ENCODE data around the gene PAX5.
A peak's percentile ranks its signal among the peaks of the same experiment; 100 is the strongest.

The PAX5 gene

DNA sequence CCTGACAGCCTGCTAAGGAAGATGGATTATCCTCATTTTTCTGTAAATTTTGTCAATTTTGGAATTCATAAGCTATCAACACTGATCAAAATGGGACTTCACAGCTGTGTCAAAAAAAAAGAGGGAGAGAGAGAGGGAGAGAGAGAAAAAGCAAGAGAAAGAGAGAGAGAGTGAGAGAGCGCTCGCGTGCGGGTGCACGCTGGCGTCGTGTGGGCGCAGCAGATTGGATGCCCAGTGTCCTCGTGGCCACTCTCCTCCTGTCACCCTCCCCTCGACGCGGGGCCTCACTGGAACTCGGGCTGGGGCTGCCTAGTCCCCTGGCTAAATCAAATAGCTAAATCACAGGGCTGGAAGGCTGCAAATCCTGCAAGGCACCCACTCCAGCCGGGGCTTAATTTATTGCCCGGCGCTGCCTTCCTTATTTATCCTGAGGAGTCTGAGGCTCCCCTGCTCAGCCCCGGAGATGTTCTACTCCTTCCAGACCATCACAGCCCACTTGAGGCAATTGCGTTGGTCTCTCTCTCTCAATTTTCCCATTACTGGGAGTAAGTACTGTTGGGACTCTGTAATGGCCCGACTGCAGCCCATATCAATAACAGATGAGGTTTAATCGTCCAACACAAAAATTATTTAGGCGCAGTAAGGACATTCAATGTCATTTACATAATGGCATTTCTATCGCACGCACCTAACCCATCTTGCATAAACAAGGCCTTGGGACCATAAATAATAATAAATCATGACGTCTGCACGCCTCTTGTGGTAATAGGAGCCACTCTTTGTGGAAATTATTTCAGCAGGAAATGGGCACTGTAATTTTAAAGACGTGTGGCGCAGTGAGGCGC, 94.2 kb downstream of the PAX5 start:
- in situ Hi-C loops (cut with MboI; ENCODE audit: low pct_unique_long_range_greater_than_20kb, low sequenced_read_pairs): no loop called here

DNA sequence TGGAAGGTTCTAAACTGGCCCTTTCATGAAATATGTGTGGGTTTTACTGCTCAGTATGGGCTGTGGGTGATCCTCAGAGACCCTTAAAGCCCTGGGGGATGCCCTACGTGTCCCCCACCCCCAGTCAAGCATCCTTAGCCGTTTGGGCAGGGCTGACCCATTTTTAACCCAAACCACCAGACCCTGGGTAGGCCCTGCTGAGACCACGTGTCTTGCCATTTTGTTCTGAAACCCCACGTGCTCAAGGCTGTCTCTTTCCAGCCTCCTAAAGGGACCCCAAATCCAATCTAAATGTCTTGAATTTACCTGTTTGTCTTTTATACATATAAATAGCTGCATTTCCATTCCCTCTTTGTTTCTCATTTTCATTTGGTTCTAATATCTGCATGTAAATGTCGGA, 94.9 kb downstream of the PAX5 start:
- in situ Hi-C loops (cut with MboI; ENCODE audit: low pct_unique_long_range_greater_than_20kb, low sequenced_read_pairs): no loop called here
- no peak for DNase-seq

More for the DNA sequence above, 94.2 kb downstream of the PAX5 start:
- DNase-seq: no peak

DNA sequence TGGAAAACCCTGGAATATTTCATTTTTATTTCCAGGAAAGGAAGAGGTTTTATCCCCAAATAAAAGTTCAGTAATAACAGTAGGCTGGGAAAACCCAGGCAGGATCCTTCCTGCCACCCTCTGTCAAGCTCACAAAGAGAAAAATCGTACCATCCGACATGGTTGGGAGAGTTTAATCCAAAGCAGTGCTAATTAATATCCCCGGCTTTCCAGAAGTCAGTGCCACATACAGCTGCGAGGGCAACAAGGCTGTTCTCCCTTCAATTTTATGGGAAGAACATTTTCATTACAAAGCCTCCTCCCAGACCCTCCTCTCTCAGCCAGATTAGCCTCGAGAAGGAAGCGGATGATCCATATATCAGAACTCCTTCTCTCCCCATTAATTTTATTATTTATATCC, 95.5 kb downstream of the PAX5 start:
- no peak for DNase-seq
- in situ Hi-C loops (cut with MboI; ENCODE audit: low pct_unique_long_range_greater_than_20kb, low sequenced_read_pairs): no loop called here

DNA sequence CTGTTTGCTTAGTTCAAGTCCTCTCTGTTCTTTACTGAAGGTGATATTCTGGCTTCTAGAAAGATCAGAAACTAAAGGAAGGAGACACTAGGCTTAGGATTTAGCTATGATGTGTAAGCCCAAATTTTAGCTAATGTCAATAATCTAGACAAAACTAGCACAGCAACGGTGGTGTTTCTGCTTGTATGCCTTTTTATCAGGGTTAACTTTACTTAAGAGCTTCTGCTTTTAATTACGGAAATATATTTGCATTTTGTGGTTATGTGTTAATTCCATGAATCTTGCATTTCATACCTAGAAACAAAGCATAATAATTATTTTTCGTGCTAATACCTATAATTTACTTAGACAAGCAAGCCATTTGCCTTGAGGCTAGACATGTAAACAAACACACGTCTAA, 96.1 kb downstream of the PAX5 start:
- DNase-seq: no peak
- in situ Hi-C loops (cut with MboI; ENCODE audit: low pct_unique_long_range_greater_than_20kb, low sequenced_read_pairs): no loop called here

DNA sequence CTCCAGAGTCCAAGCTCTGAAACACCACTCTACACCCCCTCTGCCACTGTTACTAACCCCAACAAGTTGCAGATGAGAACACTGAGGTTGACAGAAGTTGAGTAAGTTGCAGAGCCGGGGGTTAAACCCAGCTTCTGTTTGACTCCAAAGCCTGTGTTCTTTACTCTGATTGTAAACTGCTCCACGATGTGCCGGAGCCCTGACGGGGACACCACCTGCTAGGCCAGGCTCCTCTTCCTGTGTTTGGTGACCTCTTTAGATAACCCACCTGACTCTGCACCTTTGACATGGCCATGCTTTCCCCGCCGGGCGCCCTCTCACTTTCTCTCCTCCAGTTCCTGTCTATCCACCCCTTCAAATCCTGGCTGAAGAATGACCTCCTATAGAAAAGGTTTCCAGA, 96.7 kb downstream of the PAX5 start:
- in situ Hi-C loops (cut with MboI; ENCODE audit: low pct_unique_long_range_greater_than_20kb, low sequenced_read_pairs): no loop called here
- DNase-seq: no peak

DNA sequence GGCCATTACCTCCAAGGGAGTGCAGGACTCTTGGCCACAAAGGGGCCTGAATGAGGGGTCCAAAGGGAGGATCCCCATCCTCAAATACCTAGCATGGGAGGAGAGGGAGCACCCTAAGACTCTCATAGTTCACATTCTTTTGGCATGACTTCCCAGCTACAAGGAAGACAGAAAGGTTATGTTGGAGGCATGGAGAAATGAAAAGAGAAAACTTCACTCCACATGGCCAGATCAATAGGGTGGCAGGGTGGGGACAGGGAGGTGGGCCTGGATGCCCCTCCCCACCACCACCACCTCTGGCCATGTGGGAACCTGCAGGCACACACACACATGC, 97.6 kb downstream of the PAX5 start:
- no peak for DNase-seq
- in situ Hi-C loops (cut with MboI; ENCODE audit: low pct_unique_long_range_greater_than_20kb, low sequenced_read_pairs): no loop called here

DNA sequence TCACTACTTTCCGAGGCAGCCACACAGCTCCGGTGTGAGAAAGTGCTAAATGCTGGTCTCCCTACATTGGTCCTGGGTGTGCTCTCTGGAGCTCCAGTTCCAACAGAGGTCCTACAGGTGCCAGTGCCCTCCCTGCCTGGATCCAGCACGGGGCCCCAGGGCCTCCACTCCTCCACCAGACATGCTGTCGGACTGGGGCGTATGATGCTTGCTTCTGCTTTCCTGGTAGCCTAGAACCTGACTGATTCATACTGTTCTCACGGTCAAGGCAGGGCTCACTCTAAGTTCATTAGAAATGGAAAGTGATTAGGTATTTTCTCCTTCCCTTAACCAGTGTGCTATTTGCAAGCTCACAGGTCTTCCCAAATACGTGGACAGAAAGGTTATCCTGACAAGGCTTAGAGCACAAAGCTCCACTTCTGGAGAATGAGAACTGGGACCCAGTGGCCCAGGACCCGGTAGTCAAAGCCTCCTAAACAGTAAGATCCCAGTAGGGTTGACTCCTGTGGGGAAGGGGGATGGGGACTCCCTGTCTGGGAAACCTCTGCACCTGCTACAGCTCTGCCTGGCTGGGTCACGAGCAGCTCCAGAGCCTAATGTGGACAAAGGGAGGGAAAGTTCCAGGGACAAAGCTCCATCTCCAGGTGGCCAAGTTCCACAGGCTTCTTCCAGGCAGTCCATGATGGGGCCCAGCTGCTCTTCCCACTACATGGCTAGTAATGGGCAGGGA, 98.1 kb downstream of the PAX5 start:
- in situ Hi-C loops (cut with MboI; ENCODE audit: low pct_unique_long_range_greater_than_20kb, low sequenced_read_pairs): no loop called here
- no peak for DNase-seq

DNA sequence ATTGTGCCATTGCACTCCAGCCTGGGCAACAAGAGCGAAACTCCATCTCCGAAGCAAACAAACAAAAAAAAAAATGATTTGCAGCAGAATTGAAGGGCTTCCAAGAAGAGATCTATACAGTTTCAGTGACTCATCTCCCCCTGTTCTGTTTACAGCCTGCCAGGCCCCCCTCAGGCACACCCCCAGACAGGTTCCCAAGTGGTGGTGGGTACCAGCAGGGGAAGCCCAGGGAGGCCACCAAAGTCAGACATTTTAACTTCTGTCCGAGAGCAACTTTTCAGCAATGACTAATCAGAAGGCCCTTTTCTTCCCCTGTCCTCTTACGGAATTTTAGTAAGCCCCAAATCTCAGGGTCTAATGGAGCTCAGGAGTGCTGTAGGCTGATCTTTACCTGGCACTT, 98.7 kb downstream of the PAX5 start:
- DNase-seq: no peak
- in situ Hi-C loops (cut with MboI; ENCODE audit: low pct_unique_long_range_greater_than_20kb, low sequenced_read_pairs): no loop called here

DNA sequence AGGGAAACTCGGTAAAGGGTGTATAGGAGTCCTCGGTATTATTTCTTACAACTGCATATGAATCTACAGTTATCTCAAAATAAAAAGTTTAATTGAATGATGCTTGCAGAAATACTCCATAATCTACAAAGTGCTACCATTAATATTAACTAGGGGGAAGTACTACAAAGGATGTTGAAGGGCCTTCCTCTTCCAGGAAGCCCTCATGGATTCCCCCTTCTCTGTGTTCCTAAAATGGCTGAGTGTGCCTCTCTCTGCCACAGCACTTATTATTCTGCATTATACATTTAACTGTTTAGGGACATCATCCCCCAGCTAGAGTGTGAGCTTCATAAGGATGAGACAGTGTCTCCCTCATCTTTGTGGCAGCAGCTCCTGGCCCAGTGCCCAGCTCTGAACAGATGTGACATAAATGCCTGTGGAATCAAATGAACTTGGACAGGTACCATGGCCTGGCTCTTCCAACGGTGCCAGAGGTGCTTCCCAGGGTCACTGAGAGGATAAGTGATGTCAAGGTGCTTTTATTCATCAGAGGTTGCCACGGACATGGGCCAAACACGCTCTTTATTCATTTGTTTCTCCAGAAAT, 99.5 kb downstream of the PAX5 start:
- in situ Hi-C loops (cut with MboI; ENCODE audit: low pct_unique_long_range_greater_than_20kb, low sequenced_read_pairs): no loop called here
- DNase-seq: no peak

DNA sequence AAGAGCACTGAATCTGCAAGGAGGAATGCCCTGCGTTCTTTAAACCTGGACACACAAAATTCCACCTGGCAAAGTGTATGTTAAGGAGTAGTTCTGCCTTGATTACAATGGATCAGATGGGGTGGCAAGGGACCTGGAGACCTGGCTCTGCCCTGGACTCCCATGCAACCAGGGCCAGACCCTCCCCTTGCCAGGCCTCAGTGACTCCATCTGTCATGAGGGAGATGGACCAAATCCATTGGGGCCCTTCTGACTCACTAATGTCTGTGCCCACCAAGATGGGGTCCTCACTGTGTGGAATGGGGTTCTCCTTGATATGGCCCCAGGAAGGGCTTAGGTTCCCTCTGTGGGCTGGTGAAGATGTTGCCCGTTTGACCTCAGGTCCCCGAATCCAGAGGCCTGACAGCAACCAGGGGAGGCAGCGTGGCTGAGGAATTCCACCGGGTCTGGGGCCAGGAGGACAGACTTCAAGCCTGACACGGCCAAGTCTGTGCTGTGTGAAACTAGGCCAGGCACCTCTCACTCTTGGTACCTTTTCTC, 100.3 kb downstream of the PAX5 start:
- in situ Hi-C loops (cut with MboI; ENCODE audit: low pct_unique_long_range_greater_than_20kb, low sequenced_read_pairs): no loop called here
- DNase-seq: no peak

DNA sequence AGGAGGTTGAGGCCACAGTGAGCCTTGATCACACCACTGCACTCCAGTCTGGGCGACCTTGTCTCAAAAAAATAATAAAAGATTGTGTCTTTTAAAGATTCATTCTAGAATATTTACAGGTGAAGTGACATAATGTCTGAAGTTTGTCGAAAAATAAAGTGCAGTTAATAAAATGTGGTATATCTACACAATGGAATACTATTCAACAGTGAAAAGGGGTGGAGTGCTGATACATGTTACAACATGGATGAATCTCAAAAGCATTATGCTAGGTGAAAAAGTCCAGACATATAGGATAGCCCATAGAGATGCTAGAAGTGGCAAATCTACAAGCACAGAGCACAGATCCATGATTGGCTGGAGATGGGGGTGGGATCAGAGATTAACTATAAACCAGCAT, 101.9 kb downstream of the PAX5 start:
- in situ Hi-C loops (cut with MboI; ENCODE audit: low pct_unique_long_range_greater_than_20kb, low sequenced_read_pairs): no loop called here
- DNase-seq: no peak

DNA sequence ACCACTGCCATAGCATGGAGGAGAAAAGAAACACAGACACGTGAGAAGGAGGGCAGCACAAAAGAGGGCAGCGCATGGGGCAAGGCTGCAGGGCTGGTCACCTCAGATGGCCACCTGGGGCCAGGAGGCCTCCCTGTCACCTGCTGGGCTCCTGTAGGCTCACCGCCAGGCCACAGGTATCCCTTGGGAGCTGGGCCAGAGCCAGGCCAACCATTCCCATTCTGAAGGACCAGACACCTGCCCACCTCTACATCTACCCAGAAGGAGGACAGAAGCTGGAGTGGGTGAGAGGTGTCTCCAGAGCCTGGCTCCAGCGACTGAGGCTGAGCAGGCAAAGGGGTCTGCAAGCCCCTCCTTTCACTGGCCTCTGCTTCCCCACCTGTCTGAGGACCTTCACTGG, 103.1 kb downstream of the PAX5 start:
- DNase-seq: no peak
- in situ Hi-C loops (cut with MboI; ENCODE audit: low pct_unique_long_range_greater_than_20kb, low sequenced_read_pairs): no loop called here

DNA sequence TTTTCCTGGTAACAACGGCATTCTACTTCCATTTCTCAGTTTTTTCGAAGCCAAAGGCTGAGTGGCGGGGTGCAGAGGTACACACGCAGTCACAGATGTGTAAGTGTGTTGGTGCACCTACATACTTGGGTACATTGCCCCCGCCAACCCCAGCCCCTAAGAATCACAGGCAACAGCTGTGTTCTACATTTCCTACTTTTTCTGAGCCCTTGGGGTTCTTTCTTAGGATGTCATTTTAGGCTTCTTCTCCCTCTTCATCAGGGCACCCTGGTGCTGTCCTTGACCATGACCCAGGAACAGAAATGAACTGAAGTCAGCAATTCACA, 104.8 kb downstream of the PAX5 start:
- no peak for DNase-seq
- in situ Hi-C loops (cut with MboI; ENCODE audit: low pct_unique_long_range_greater_than_20kb, low sequenced_read_pairs): loop anchor here (10.0 kb wide), 1 partner anchor 55 kb away; no protein-coding TSS in a partner anchor

DNA sequence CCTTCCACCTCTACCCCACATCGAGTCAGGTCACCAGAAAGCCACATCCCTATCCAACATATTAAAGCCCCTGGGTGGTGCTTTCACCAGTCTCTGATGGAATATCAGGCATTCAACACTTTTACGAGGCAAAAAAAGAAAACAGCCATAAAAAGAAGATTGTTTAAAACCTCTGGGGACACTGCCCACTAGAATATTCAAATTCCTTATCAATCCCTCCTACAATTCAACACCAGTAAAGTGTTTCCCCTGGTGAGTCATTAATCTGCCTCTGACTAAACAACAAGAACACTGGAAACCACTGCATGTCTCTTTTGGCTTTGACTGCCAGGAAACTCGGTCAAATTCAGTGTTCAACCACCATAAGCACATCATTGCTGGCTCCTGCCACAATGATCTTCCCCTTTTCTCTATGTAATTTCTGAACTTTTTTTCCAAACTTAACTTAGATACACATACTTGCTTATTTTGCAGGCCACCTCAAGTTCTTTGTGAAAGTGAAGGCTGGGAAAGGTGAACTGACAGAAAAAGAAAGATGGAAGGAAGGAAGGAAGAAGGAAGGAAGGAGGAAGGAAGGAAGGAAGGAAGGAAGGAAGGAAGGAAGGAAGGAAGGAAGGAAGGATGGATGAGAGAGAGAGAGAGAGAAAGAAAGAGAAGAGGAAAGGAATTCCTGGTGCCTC, 105.3 kb downstream of the PAX5 start:
- DNase-seq: peak; percentile 73
- in situ Hi-C loops (cut with MboI; ENCODE audit: low pct_unique_long_range_greater_than_20kb, low sequenced_read_pairs): loop anchor here (10.0 kb wide), 1 partner anchor 54 kb away; no protein-coding TSS in a partner anchor

DNA sequence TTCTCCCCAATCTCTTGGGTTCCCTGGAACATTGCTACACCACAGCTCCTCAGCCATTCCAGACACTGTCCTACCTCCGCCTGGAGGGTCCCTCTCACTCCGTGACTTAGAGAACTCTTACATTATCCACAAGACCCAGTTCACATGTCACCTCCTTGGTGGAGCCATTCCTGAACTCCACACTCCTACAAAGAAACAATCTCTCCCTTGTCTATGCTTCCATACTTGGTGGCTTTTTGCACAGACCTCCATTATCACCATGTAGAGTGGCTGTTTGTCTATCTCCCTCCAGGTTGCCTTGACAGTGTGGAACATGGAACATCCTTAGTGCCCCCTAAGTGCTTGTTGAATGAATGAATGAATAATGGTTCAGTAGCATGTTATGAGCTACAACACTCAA, 105.9 kb downstream of the PAX5 start:
- in situ Hi-C loops (cut with MboI; ENCODE audit: low pct_unique_long_range_greater_than_20kb, low sequenced_read_pairs): loop anchor here (10.0 kb wide), 1 partner anchor 53 kb away; no protein-coding TSS in a partner anchor

DNA sequence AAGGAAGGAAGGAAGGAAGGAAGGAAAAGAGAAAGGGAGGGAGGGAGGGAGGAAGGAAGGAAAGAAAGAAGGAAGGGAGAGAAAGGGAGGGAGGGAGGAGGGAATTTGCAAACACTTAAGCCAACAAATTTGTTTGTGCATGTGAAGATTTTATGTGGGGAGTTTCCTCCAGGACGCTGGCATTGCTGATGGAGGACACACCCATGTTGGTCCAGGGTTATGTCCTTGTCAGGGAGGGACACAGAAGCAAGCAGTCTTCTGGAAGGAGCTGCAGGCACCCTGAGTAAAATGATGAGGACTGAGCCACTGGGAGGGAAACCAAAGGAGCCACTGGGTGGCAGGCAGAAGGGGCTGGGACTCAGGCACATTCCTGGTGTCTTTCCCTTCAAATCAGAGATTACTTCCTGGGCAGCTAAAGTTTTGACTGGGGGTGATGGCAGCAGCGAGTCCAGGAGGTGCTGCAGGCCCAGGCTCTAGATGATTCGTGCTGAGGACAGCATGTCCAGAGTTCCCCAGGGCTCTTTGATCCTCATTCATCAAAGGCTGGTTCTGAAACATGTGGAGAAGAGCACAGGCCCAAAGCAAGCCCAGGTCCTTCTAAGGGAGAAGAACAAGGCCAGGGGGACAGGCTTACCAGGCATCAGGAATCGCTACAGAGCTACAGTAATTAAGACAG, 109.2 kb downstream of the PAX5 start:
- in situ Hi-C loops (cut with MboI; ENCODE audit: low pct_unique_long_range_greater_than_20kb, low sequenced_read_pairs): loop anchor here (10.0 to 25.0 kb wide), 2 partner anchors 50 to 113 kb away; no protein-coding TSS in a partner anchor
- DNase-seq: no peak

More for the DNA sequence above, 105.9 kb downstream of the PAX5 start:
- no peak for DNase-seq

DNA sequence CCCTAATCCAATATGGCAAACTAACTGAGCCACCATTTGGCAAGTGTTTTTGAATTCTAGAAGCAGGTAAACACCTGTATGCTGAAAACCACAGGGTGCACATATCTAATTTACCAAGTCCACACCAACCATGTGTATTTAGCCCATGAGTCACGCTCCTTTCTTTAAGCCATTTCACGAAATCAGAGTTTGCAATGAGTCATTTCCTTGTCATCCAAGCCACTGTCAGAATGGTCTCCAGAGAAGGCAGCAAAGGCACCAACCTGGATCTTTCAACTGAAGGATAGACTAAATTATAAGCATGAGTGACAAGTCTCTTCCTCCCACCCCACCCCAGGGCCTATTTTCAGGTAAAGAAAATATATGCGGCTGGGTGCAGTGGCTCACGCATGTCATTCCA, 110.0 kb downstream of the PAX5 start:
- in situ Hi-C loops (cut with MboI; ENCODE audit: low pct_unique_long_range_greater_than_20kb, low sequenced_read_pairs): loop anchor here (10.0 to 25.0 kb wide), 2 partner anchors 49 to 112 kb away; no protein-coding TSS in a partner anchor
- no peak for DNase-seq

DNA sequence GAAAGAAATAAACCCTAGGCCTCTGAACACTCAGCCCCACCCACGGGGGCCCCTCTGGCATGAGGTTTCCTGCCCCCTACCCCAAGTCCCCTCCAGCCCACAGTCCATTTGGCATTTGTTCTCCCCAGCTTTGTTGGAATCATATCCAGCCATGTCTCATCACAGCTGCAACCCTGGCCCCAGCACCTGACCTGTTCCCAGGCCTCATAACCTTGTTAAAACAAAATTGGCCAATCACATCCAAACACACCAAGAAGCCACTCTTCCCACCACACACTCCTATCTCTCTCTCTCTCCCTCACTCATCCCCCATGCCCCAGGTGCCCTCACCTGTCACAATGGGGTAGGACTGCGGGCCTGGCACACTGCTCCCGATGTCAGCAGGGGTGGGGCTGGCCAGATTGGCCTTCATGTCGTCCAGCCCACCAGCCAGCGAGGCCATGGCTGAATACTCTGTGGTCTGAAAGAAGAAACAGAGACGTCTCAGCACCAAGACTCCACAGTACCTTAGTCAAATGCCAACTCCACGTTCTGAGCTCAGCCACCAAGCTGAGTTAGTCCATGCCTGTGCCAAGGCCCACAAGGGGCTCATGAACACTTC, 110.9 kb downstream of the PAX5 start:
- in situ Hi-C loops (cut with MboI; ENCODE audit: low pct_unique_long_range_greater_than_20kb, low sequenced_read_pairs): loop anchor here (10.0 to 25.0 kb wide), 2 partner anchors 48 to 111 kb away; no protein-coding TSS in a partner anchor
- DNase-seq: no peak

Measured in KBM-7 (cell line).